K562 (cell line): ENCODE measurements around the gene PAPSS2. TPM values are rescaled to one million over a fixed set of nuclear protein-coding genes. Genes with fewer than 3 reads are reported as not detected.

Experiments
- AFF1 ChIP-seq, 2 experiments: fragments of 450-650 bp; IDR thresholded peaks; 2 replicates each; pipeline ENCODE4 v1.6.1; 2018; ENCODE audit warnings: mild to moderate bottlenecking in 2 of 2, low read depth in 1 of 2; ENCODE audit not compliant: partially characterized antibody in 2 of 2
- polyA plus RNA-seq, 8 experiments: library from polyadenylated mRNA; depleted of rRNA in 4 of 8; stranded (reverse) in 5 of 8; unstranded in 3 of 8; fragments of >200 nt; fragmentation: Nextera tagmentation in 2 of 8; fragmentation: Illumina TruSeq in 1 of 8; extraction: Ambion mirVana in 2 of 8; extraction: Trizol in 1 of 8; gene quantifications; 2 replicates each; pipeline versions ENCODE4 v1.2.1 to v1.2.3, GENCODE V29; 2011 to 2014; ENCODE audit warnings: inconsistent platforms in 1 of 8, missing spikeins in 1 of 8
- total RNA-seq, 7 experiments: library from RNA; depleted of rRNA in 6 of 7; stranded (reverse); fragments of >200 nt in 6 of 7; fragmentation: Illumina TruSeq in 2 of 7; extraction: Trizol in 2 of 7; gene quantifications; 2 replicates each; pipeline versions ENCODE4 v1.2.1 to v1.2.3, GENCODE V29; 2011 to 2021; ENCODE audit warnings: low replicate concordance in 1 of 7
- TF ChIP-seq, protein P1 (sequence below), 2 experiments: IDR thresholded peaks; 2 replicates each; pipeline ENCODE4 v1.6.1; 2011; ENCODE audit warnings: borderline replicate concordance in 1 of 2, control low read depth in 1 of 2, low read depth in 1 of 2, low read length in 1 of 2, mild to moderate bottlenecking in 1 of 2, mixed read lengths in 1 of 2, moderate library complexity in 1 of 2; ENCODE audit not compliant: insufficient read depth in 1 of 2, insufficient read length in 1 of 2, poor library complexity in 1 of 2, severe bottlenecking in 1 of 2; ENCODE audit errors: extremely low read depth in 1 of 2

PAPSS2 gene
- total and polyA plus RNA-seq, 9 of the 15 experiments (the other 6 are each of a cell fraction or from before 2014, with no cell fraction given) = 0.01 to 0.29 TPM; not detected in 7

DNA sequence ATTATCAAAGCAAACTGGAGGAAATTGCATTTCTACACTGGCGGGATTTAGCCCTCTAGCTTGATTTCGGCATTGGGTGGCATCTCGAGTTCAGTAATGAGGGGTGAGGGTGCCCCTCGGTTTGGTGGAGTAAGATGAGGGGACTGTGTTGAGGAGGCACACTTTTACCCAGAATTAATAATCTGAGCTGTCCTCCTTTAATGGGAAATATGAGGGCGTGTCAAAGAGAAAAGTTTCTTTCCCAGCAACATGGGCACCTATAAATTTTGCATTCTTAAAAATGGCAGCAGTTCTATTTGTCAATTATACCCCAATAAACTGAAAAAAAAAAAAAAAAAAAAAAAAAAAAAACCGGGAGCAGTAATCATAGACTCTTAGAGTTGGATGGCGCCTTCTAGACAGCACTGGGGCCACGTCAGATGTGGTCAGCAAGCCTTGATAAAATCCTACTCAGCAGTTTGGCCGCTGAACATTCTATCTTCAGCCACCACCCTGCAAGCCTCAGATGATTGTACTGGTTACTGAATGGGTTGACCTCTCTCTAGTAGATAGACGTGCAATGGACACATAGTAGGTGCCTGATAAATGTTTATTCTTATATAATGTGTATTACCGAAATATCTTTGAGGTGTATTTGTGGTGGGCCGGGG lies 931 bp downstream of the PAPSS2 start (continued):
- no peak for TF ChIP-seq AFF1 (IDR thresholded peaks at IDR 0.05; ENCODE audit: low read depth in 1 of 2, partially characterized antibody in 2 of 2)
- TF ChIP-seq, protein P1, sequence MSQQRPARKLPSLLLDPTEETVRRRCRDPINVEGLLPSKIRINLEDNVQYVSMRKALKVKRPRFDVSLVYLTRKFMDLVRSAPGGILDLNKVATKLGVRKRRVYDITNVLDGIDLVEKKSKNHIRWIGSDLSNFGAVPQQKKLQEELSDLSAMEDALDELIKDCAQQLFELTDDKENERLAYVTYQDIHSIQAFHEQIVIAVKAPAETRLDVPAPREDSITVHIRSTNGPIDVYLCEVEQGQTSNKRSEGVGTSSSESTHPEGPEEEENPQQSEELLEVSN (IDR thresholded peaks at IDR 0.05; ENCODE audit: borderline replicate concordance in 1 of 2, extremely low read depth in 1 of 2, insufficient read depth in 1 of 2, insufficient read length in 1 of 2, low read depth in 1 of 2, low read length in 1 of 2, poor library complexity in 1 of 2, severe bottlenecking in 1 of 2) = no peak
